NCI-H2171 treated with DMSO at 0.1 percent for 48 hours (cell line): ENCODE results near the gene CDK18.

Experiments used
- DNase-seq: peaks from one replicate; lab custom pipeline; 2025; lab: John Stamatoyannopoulos, UW

The CDK18 gene

GRCh38 chr1:205523891-205524793 lies 19.7 kb downstream of the CDK18 start:
- peak; percentile 80 for DNase-seq

GRCh38 chr1:205524794-205525101 lies 20.3 kb downstream of the CDK18 start:
- DNase-seq, result no peak

GRCh38 chr1:205525495-205526285 lies 21.2 kb downstream of the CDK18 start:
- DNase-seq, result no peak

GRCh38 chr1:205526431-205526830 lies 22.0 kb downstream of the CDK18 start:
- DNase-seq, result no peak

GRCh38 chr1:205527931-205528330 lies 23.5 kb downstream of the CDK18 start:
- DNase-seq, result no peak

GRCh38 chr1:205528446-205528886 lies 24.0 kb downstream of the CDK18 start:
- no peak for DNase-seq

GRCh38 chr1:205528887-205529825 lies 24.7 kb downstream of the CDK18 start:
- DNase-seq, result peak; percentile 71

GRCh38 chr1:205530116-205530515 lies 25.6 kb downstream of the CDK18 start:
- no peak for DNase-seq

- no peak for DNase-seq
These were observed 26.9 kb downstream of the CDK18 start for GRCh38 chr1:205531191-205532025.

- no peak for DNase-seq
These were observed 27.8 kb downstream of the CDK18 start for GRCh38 chr1:205532026-205532898.

- DNase-seq, result no peak
These were observed 28.7 kb downstream of the CDK18 start for GRCh38 chr1:205532996-205533735.

GRCh38 chr1:205533748-205534443 lies 29.4 kb downstream of the CDK18 start:
- DNase-seq, result no peak

- no peak for DNase-seq
These were observed 30.0 kb downstream of the CDK18 start for GRCh38 chr1:205534444-205534985.

GRCh38 chr1:205535096-205535495 lies 30.6 kb downstream of the CDK18 start:
- DNase-seq, result no peak

GRCh38 chr1:205535866-205536758 lies 31.6 kb downstream of the CDK18 start:
- no peak for DNase-seq

- no peak for DNase-seq
These were observed 32.4 kb downstream of the CDK18 start for GRCh38 chr1:205536759-205537361.
